ENCODE data around the gene SAE1.

- TF ChIP-seq CTCF (IDR thresholded peaks at IDR 0.05): no peak
- TF ChIP-seq POLR2AphosphoS5 (IDR thresholded peaks at IDR 0.05): no peak
These were observed 108.5 kb downstream of the SAE1 start for GRCh38 chr19:47239152-47239551.
